H9 (cell line): ENCODE data around the gene GPR171. TPM values are rescaled to one million over a fixed set of nuclear protein-coding genes. Genes with fewer than 3 reads are reported as not detected.

Experiments
- DNase-seq: peaks from one replicate; pipeline ENCODE4 v3.0.0-alpha.2; 2017
- H2AFZ ChIP-seq: one replicate; pipeline ENCODE4 v1.6.1; 2013; ENCODE audit warnings: mild to moderate bottlenecking, low read length, control low read depth, moderate library complexity
- H2AK5ac ChIP-seq: 2 replicates; pipeline ENCODE4 v1.6.1; 2013; ENCODE audit warnings: low read length, control low read depth, mixed read lengths; ENCODE audit not compliant: insufficient read length
- H2BK120ac ChIP-seq: one replicate; pipeline ENCODE4 v1.6.1; 2013; ENCODE audit warnings: low read depth, mild to moderate bottlenecking, low read length, control low read depth, inconsistent platforms; ENCODE audit not compliant: poor library complexity, severe bottlenecking
- H2BK12ac ChIP-seq: 2 replicates; pipeline ENCODE4 v1.6.1; 2013; ENCODE audit warnings: low read length, control low read depth, mixed read lengths, low read depth; ENCODE audit not compliant: insufficient read length
- H2BK15ac ChIP-seq: 2 replicates; pipeline ENCODE4 v1.6.1; 2013; ENCODE audit warnings: low read depth, low read length, control low read depth
- H2BK20ac ChIP-seq: one replicate; pipeline ENCODE4 v1.6.1; 2013; ENCODE audit warnings: low read depth, mild to moderate bottlenecking, low read length, control low read depth, inconsistent platforms; ENCODE audit not compliant: poor library complexity, severe bottlenecking
- H2BK5ac ChIP-seq: 2 replicates; pipeline ENCODE4 v1.6.1; 2013; ENCODE audit warnings: low read length, control low read depth, mixed read lengths; ENCODE audit not compliant: insufficient read length
- H3K14ac ChIP-seq: 2 replicates; pipeline ENCODE4 v1.6.1; 2013; ENCODE audit warnings: low read length, control low read depth; ENCODE audit not compliant: insufficient read depth
- H3K18ac ChIP-seq: 2 replicates; pipeline ENCODE4 v1.6.1; 2013; ENCODE audit warnings: low read depth, mild to moderate bottlenecking, mixed read lengths, low read length, control low read depth; ENCODE audit not compliant: insufficient read length
- H3K23ac ChIP-seq: 2 replicates; pipeline ENCODE4 v1.6.1; 2013; ENCODE audit warnings: low read length, control low read depth, mixed read lengths, low read depth; ENCODE audit not compliant: insufficient read length
- H3K23me2 ChIP-seq: 2 replicates; pipeline ENCODE4 v1.6.1; 2013; ENCODE audit warnings: low read depth, mild to moderate bottlenecking, mixed read lengths, low read length, control low read depth; ENCODE audit not compliant: insufficient read length, poor library complexity, severe bottlenecking
- H3K27ac ChIP-seq: 2 replicates; pipeline ENCODE4 v1.5.1; 2013; ENCODE audit warnings: low read length, control low read depth, mixed read lengths, low read depth; ENCODE audit not compliant: insufficient read length
- H3K27me3 ChIP-seq: 2 replicates; pipeline ENCODE4 v1.6.1; 2013; ENCODE audit warnings: low read length, control low read depth, inconsistent platforms; ENCODE audit not compliant: insufficient read depth
- H3K4ac ChIP-seq: 2 replicates; pipeline ENCODE4 v1.6.1; 2013; ENCODE audit warnings: low read depth, mild to moderate bottlenecking, control low read depth, inconsistent platforms, low read length, moderate library complexity
- H3K4me1 ChIP-seq: 2 replicates; pipeline ENCODE4 v1.6.1; 2013; ENCODE audit warnings: low read length, control low read depth, inconsistent platforms; ENCODE audit not compliant: insufficient read depth
- H3K4me2 ChIP-seq: 2 replicates; pipeline ENCODE4 v1.6.1; 2013; ENCODE audit warnings: low read length, control low read depth, mixed read lengths; ENCODE audit not compliant: insufficient read length, insufficient read depth
- H3K56ac ChIP-seq: 2 replicates; pipeline ENCODE4 v1.6.1; 2013; ENCODE audit warnings: low read depth, mild to moderate bottlenecking, mixed read lengths, low read length, control low read depth; ENCODE audit not compliant: insufficient read length
- H3K79me1 ChIP-seq: 2 replicates; pipeline ENCODE4 v1.6.1; 2013; ENCODE audit warnings: low read depth, mild to moderate bottlenecking, moderate library complexity, low read length, control low read depth, inconsistent platforms; ENCODE audit not compliant: insufficient read depth, poor library complexity, severe bottlenecking
- H3K79me2 ChIP-seq: 2 replicates; pipeline ENCODE4 v1.6.1; 2013; ENCODE audit warnings: low read length, control low read depth, inconsistent platforms; ENCODE audit not compliant: insufficient read depth
- H3K9ac ChIP-seq: 2 replicates; pipeline ENCODE4 v1.6.1; 2013; ENCODE audit warnings: low read length, control low read depth, mixed read lengths; ENCODE audit not compliant: insufficient read length; ENCODE audit errors: extremely low read depth
- H3K9me3 ChIP-seq: one replicate; pipeline ENCODE4 v1.6.1; 2013; ENCODE audit warnings: low read depth, low read length, inconsistent platforms; ENCODE audit not compliant: control insufficient read depth
- H3T11ph ChIP-seq: one replicate; pipeline ENCODE4 v1.6.1; 2013; ENCODE audit warnings: mild to moderate bottlenecking, low read length, control low read depth, inconsistent platforms
- H4K20me1 ChIP-seq: one replicate; pipeline ENCODE4 v1.6.1; 2013; ENCODE audit not compliant: control insufficient read depth, insufficient read length, insufficient read depth
- H4K5ac ChIP-seq: 2 replicates; pipeline ENCODE4 v1.6.1; 2013; ENCODE audit warnings: low read depth, mild to moderate bottlenecking, mixed read lengths, low read length, control low read depth; ENCODE audit not compliant: insufficient read length
- H4K8ac ChIP-seq: replicated peaks from 2 replicates; pipeline ENCODE4 v1.6.1; 2013; ENCODE audit warnings: low read length, control low read depth, mixed read lengths, low read depth; ENCODE audit not compliant: insufficient read length
- H4K91ac ChIP-seq: 2 replicates; pipeline ENCODE4 v1.6.1; 2013; ENCODE audit warnings: low read depth, mild to moderate bottlenecking, moderate library complexity, mixed read lengths, low read length, control low read depth; ENCODE audit not compliant: insufficient read length
- H3K27ac Mint-ChIP-seq, 3 experiments: 2 replicates in 2 of 3; 3 replicates in 1 of 3; pipeline ENCODE4 v1.8.0; 2020 to 2021; ENCODE audit warnings: mixed read lengths in 3 of 3, mild to moderate bottlenecking in 1 of 3, moderate library complexity in 1 of 3
- H3K27me3 Mint-ChIP-seq: 2 replicates; pipeline ENCODE4 v1.8.0; 2021; ENCODE audit warnings: low read depth, mild to moderate bottlenecking, moderate library complexity, mixed read lengths
- H3K36me3 Mint-ChIP-seq, 3 experiments: 2 replicates in 2 of 3; 3 replicates in 1 of 3; pipeline ENCODE4 v1.8.0; 2020 to 2021; ENCODE audit warnings: low read depth in 3 of 3, mixed read lengths in 3 of 3; ENCODE audit not compliant: insufficient read depth in 1 of 3
- H3K4me1 Mint-ChIP-seq, 2 experiments: 2 replicates each; pipeline ENCODE4 v1.8.0; 2020; ENCODE audit warnings: mixed read lengths in 2 of 2
- H3K4me3 Mint-ChIP-seq, 2 experiments: 2 replicates in 1 of 2; 3 replicates in 1 of 2; pipeline ENCODE4 v1.8.0; 2020 to 2021; ENCODE audit warnings: mild to moderate bottlenecking in 2 of 2, mixed read lengths in 2 of 2, moderate library complexity in 1 of 2
- H3K9me3 Mint-ChIP-seq, 2 experiments: 2 replicates in 1 of 2; 3 replicates in 1 of 2; pipeline ENCODE4 v1.8.0; 2020; ENCODE audit warnings: mild to moderate bottlenecking in 2 of 2, mixed read lengths in 2 of 2, moderate library complexity in 1 of 2
- WGBS: extraction: QIAGEN DNeasy Blood & Tissue Kit; methylation state at CpG from one replicate; pipeline ENCODE4 v1.1.7; 2013; ENCODE audit warnings: missing lambda C conversion rate, low lambda C conversion rate, mixed read lengths; ENCODE audit not compliant: insufficient read length; ENCODE audit errors: extremely low coverage; 5-methylcytosine and 5-hydroxymethylcytosine counted together
- total RNA-seq: library from RNA; stranded (reverse); gene quantifications from 2 replicates; pipeline ENCODE4 v1.2.1, GENCODE V29; 2021
- TF ChIP-seq, protein P1 (sequence below): fragments of 200-600 bp; sonication (generic); conservative IDR thresholded peaks from 3 replicates; pipeline ENCODE4 v1.8.0; 2021; ENCODE audit warnings: antibody characterized with exemption, mild to moderate bottlenecking

GPR171 gene
- total RNA-seq, 1 experiment from 2014 or later = not detected

DNA sequence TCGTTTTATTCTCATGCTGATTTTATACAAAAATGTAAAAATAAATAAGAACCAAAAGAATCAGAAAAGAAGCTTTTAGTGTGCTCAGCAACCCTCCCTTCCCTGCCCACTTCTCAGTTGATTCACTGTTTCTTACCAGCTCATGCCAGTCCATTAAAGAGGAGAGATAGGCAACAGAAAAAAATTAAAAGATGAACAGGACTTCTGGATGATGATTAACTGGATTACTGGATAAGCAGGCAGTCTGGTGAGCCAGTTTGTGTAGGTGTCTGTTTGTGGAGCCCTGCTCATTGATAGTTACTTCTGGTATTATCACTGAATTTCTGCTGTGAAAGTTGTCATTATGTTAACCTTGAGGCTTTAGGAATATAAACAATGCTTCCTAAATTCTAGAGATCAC, 15.1 kb upstream of the GPR171 start:
- no peak overlapping the region for H4K8ac ChIP-seq
- no peaks in the 10 kb centered on the region for H3K79me1 ChIP-seq
- H2BK5ac ChIP-seq = no peak overlapping the region
- H2BK20ac ChIP-seq = no peak overlapping the region
- no peaks in the 10 kb centered on the region for H3K79me2 ChIP-seq
- no peak overlapping the region for H2BK15ac ChIP-seq
- no peak overlapping the region for H2BK12ac ChIP-seq
- peaks cover 4% of the 10 kb centered on the region; the same call in 1 of the 2 replicates for H3K4me1 ChIP-seq
- H2AK5ac ChIP-seq = no peak overlapping the region
- peaks cover 5 to 10% of the 10 kb centered on the region in 2 experiments for H3K4me1 Mint-ChIP-seq
- no peak overlapping the region for H3K4me2 ChIP-seq
- H3K27ac Mint-ChIP-seq = no peak overlapping the region
- H3K4ac ChIP-seq = no peak overlapping the region
- no peak overlapping the region for H4K5ac ChIP-seq
- DNase-seq = no peak
- H4K20me1 ChIP-seq = no peaks in the 10 kb centered on the region
- H3K9me3 Mint-ChIP-seq = peaks cover 6 to 15% of the 10 kb centered on the region in 2 experiments; a peak in 4 of 5 replicates
- H3K27me3 Mint-ChIP-seq = no peaks in the 10 kb centered on the region
- no peak overlapping the region for H3K9ac ChIP-seq
- no peak overlapping the region for H3K23ac ChIP-seq
- WGBS = no CpG with 5 or more reads among the region's 1 CpG
- H3K36me3 Mint-ChIP-seq = peaks cover 24 to 35% (median 28%) of the 10 kb centered on the region in 3 experiments
- H3K23me2 ChIP-seq = no peaks in the 10 kb centered on the region
- no peak overlapping the region for H2AFZ ChIP-seq
- no peaks in the 10 kb centered on the region for H3K27me3 ChIP-seq
- no peak overlapping the region for H3T11ph ChIP-seq
- H3K4me3 Mint-ChIP-seq = no peak overlapping the region
- no peak overlapping the region for H3K14ac ChIP-seq
- H2BK120ac ChIP-seq = no peak overlapping the region
- no peak overlapping the region for H3K27ac ChIP-seq
- H4K91ac ChIP-seq = no peak overlapping the region
- TF ChIP-seq, protein P1, sequence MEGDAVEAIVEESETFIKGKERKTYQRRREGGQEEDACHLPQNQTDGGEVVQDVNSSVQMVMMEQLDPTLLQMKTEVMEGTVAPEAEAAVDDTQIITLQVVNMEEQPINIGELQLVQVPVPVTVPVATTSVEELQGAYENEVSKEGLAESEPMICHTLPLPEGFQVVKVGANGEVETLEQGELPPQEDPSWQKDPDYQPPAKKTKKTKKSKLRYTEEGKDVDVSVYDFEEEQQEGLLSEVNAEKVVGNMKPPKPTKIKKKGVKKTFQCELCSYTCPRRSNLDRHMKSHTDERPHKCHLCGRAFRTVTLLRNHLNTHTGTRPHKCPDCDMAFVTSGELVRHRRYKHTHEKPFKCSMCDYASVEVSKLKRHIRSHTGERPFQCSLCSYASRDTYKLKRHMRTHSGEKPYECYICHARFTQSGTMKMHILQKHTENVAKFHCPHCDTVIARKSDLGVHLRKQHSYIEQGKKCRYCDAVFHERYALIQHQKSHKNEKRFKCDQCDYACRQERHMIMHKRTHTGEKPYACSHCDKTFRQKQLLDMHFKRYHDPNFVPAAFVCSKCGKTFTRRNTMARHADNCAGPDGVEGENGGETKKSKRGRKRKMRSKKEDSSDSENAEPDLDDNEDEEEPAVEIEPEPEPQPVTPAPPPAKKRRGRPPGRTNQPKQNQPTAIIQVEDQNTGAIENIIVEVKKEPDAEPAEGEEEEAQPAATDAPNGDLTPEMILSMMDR = no peak
- no peaks in the 10 kb centered on the region for H3K9me3 ChIP-seq
- no peak overlapping the region for H3K18ac ChIP-seq
- no peak overlapping the region for H3K56ac ChIP-seq
